ENCODE data around the gene UTP11. TPM values are rescaled to one million over a fixed set of nuclear protein-coding genes. Genes with fewer than 3 reads are reported as not detected.

The UTP11 gene
- total RNA-seq, 1 donor, result 55.7 TPM

DNA sequence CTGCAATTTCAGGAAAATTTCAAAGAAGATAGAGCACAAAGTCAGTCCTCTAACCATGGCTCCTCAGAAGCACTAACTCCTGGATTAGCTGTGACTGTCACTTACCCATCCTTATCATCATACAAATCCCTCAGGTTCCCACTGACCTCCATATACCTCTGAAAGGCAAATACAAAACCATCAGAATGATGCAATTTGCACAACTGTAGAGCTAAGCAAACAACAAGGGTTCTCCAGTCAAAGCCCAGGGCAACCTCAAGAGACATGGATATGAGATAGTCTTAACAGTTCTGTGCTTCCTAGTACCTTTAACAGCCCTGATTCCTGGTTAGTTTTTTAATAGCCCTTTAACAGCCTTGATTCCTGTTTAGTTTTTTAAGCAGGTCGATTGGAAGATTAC is 24.9 kb upstream of the UTP11 start:
- TF ChIP-seq, protein P1, sequence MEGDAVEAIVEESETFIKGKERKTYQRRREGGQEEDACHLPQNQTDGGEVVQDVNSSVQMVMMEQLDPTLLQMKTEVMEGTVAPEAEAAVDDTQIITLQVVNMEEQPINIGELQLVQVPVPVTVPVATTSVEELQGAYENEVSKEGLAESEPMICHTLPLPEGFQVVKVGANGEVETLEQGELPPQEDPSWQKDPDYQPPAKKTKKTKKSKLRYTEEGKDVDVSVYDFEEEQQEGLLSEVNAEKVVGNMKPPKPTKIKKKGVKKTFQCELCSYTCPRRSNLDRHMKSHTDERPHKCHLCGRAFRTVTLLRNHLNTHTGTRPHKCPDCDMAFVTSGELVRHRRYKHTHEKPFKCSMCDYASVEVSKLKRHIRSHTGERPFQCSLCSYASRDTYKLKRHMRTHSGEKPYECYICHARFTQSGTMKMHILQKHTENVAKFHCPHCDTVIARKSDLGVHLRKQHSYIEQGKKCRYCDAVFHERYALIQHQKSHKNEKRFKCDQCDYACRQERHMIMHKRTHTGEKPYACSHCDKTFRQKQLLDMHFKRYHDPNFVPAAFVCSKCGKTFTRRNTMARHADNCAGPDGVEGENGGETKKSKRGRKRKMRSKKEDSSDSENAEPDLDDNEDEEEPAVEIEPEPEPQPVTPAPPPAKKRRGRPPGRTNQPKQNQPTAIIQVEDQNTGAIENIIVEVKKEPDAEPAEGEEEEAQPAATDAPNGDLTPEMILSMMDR (IDR thresholded peaks at IDR 0.05; ENCODE audit: insufficient read depth, low read depth, low read length), result no peak
- no peak for DNase-seq (ENCODE audit: low read depth)
- H3K4me3 ChIP-seq (ENCODE audit: low read depth, low read length), result no peak overlapping the region

DNA sequence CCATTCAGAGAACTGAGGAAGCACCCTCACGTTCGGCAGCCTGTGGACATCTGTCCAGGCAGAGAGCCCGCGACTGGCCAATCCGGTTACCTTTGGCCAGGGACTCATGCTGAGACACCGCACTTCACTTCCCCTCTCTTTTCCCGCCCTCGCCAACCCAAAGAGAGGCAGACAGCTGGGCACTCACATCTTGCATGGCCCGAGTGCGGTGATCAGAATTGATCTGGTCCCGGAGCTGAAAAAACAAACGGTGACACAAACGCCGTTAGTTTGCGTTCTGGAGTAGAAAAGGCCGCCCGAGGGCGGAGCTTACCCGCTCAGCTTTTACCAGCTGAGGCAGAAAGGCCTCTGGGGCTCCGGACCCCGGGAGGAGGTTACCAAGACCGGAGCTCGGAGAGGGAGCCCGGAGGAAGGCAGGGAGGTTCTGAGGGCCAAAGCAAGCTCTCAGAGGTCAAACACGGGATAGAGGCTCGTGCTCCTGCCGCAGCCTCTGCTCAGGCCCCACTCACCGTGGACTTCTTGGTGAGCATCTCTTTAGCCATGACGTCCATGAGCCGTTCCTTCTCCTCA is 23.1 kb upstream of the UTP11 start:
- peak overlapping the region; percentile 92 for H3K4me3 ChIP-seq (ENCODE audit: low read depth, low read length)
- TF ChIP-seq, protein P1 (IDR thresholded peaks at IDR 0.05; ENCODE audit: insufficient read depth, low read depth, low read length), result no peak
- peak; percentile 38 for DNase-seq (ENCODE audit: low read depth)

DNA sequence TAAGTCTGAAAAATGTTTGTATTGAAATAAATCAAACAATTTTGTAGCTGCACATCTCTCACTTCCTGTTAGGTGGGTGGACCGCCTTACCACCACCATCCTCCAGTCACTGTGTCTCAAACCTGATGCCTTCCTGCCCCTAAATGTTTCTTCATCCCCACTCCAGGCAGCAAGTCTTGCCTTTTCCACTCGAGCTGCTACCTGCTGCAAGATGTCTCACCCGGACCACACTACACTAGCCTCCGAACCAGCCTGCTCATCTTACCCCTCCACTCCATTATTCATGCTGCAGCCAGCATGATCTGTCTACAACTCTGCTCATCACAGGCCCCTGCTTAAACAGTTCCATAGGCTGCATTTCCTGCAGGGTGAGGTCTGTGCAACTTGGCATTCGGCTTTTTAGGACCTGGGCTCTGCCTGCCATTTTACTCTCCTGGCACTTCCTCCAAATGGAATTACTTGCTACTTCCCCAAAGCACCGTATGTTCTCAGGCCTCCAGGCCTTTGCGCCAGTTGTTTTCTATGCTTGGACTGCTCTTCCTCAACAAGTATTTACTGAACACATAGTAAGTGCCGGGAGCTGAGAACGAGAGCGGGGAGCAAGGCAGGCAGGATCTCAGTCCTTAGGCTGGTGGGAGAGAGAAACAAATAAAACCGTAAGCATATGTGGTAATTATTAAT is 17.5 kb upstream of the UTP11 start:
- TF ChIP-seq, protein P1 (IDR thresholded peaks at IDR 0.05; ENCODE audit: insufficient read depth, low read depth, low read length), result no peak
- no peak overlapping the region for H3K4me3 ChIP-seq (ENCODE audit: low read depth, low read length)
- DNase-seq (ENCODE audit: low read depth), result no peak

DNA sequence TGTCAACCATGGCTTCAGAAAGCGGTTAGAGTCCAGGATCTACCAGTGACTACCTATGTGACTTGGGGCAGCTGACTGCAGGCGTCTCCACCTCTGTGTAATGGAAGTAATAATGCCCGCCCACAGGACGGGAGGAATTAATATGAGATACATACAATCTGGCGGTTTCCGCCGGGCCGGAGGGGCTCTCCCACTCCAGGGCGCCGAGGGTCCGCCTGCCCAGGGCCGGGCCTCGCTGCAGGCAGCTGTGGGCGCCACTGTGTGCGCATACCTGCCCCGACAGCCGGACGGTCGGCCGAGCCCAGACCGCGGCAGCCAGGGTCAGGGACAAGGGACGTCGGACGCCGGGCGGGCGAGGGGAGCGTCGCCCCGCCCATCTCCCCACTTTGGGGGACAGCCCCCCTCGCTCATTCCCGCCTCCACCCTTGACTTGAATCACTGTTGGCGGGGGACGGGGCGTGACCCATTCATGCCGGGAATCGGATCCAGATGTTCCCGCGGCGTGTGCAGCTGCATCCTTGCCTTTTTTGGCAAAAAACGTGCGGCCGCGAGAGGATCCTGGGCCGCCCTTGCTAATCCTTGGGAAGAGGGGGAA is 16.7 kb upstream of the UTP11 start:
- H3K4me3 ChIP-seq (ENCODE audit: low read depth, low read length), result peak overlapping the region; percentile 45
- TF ChIP-seq, protein P1 (IDR thresholded peaks at IDR 0.05; ENCODE audit: insufficient read depth, low read depth, low read length), result no peak
- peak; percentile 87 for DNase-seq (ENCODE audit: low read depth)

DNA sequence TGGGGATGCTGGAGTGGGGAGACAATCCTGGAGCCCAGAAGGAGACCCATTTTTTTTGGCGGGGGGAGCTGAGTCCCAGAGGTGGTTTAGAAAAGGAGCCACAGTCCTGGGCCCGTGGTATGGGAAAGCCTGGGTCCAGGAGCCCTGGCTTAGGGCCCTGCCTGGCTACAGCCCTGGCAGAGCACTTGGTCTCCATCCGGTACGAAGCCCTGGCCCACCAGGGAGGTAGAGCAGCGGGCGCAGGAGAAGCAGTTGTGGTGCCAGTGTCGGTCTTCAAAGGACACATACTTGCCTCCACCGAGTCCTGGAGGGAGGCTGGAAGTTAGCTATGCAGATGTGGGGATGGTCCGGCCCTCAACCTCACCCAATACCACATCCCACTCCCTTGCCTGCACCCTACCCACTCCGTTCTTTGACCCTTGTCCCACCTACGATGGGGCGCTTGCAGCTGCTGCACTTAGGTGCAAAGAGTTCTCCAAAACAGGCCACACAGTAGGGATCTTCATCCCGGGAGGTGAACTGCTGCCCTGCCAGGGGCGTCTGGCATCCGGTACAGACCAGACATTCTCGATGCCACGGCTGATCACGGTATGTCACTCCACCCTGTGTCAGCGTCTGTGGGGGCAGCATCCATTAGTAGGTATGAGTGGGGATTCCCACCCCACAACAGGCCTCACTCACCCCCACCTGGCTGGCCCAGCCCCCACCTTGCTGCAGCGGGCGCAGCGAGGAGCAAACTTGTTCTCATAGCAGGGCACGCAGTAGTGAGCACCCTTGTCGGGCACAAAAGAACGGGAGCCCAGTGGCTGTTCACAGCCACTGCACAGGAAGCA is 15.1 kb upstream of the UTP11 start:
- H3K4me3 ChIP-seq (ENCODE audit: low read depth, low read length), result no peak overlapping the region
- no peak for DNase-seq (ENCODE audit: low read depth)
- TF ChIP-seq, protein P1 (IDR thresholded peaks at IDR 0.05; ENCODE audit: insufficient read depth, low read depth, low read length), result no peak

DNA sequence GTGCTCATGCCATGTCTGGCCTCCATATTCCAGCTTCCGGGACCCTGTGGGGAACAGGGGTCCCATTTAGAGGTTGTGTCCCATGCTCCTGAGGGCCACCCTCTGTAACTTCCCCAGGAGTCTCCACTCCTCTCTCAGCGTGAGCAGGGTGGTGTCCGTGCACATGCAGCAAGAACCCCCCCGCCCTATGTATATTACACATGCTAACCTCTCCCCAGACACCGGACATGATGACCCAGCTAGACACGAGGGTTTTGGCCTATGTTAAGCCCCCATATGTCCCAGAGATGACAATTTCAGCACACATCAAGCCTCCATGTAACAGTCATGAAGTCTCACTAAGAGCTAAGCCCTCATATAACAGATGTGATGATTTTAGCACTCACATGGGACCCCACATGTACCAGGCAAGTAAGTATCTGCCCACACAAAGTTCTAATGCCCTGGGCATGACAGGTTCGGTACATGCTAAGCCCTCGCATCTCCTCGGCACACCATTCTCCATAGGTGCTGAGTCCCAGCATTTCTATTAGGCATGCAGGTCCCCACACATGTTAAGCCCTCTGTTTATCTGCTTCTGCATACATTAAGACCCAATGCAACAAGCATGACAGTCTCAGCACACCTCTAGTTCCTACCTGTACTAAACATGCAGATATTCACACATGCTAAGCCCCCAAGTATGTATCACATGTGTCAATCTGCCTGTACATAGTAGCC is 14.3 kb upstream of the UTP11 start:
- H3K4me3 ChIP-seq (ENCODE audit: low read depth, low read length), result no peak overlapping the region
- TF ChIP-seq, protein P1 (IDR thresholded peaks at IDR 0.05; ENCODE audit: insufficient read depth, low read depth, low read length), result no peak
- no peak for DNase-seq (ENCODE audit: low read depth)
